HL-60 (cell line): ENCODE measurements around the gene DNAJC6.

Source experiments
- DNase-seq, 2 experiments: peaks; one replicate each; pipeline ENCODE4 v3.0.0-alpha.2; 2010 to 2020; ENCODE audit warnings: low read depth in 1 of 2, low spot score in 1 of 2
- H3K27ac ChIP-seq: fragments of 250-450 bp; sonication (Bioruptor Pico); replicated peaks from 2 replicates; pipeline ENCODE4 v1.5.1; 2020; ENCODE audit warnings: mild to moderate bottlenecking, moderate library complexity
- H3K27me3 ChIP-seq: fragments of 250-450 bp; sonication (Bioruptor Pico); 2 replicates; pipeline ENCODE4 v1.5.1; 2021; ENCODE audit warnings: mild to moderate bottlenecking, moderate library complexity; ENCODE audit not compliant: insufficient read depth, poor library complexity, severe bottlenecking
- H3K4me3 ChIP-seq: replicated peaks from 2 replicates; pipeline ENCODE4 v1.5.1; 2011; ENCODE audit warnings: mild to moderate bottlenecking, control low read depth, low read length; ENCODE audit not compliant: insufficient read depth
- GABPA ChIP-seq: IDR thresholded peaks from 2 replicates; pipeline ENCODE4 v1.6.1; 2012; ENCODE audit warnings: low read depth
- POLR2AphosphoS5 ChIP-seq: IDR thresholded peaks from 2 replicates; pipeline ENCODE4 v1.6.1; 2012; ENCODE audit warnings: low read depth
- SPI1 ChIP-seq: IDR thresholded peaks from 2 replicates; pipeline ENCODE4 v1.6.1; 2012; ENCODE audit warnings: low read depth, mild to moderate bottlenecking, borderline replicate concordance
- TF ChIP-seq, protein P1 (sequence below): IDR thresholded peaks from 2 replicates; pipeline ENCODE4 v1.6.1; 2012; ENCODE audit warnings: low read depth; ENCODE audit not compliant: insufficient replicate concordance
- TF ChIP-seq, protein P2 (sequence below): IDR thresholded peaks from one replicate; pipeline ENCODE4 v1.5.1; 2011; ENCODE audit warnings: low read length, control low read depth, inconsistent platforms; ENCODE audit not compliant: insufficient read depth

The DNAJC6 gene

DNA sequence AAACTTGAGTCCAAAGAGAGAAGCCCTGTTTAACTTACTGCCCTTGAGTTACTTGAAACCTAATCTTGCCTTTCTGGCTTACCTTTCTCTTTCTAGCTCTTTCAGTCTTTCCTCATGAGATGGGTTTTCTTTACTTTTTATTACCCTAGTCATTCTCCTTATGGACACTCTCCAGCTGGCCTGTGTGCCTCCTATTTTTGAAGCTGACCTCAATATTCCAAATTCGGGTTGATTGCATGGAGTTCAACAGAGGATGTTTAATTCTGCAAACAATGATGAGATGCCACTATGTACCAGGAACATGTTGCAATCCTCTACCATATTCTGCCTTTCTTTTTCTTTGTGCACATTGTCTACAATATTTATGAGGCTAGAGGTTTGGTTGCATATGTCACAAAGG is 20.7 kb downstream of the DNAJC6 start:
- TF ChIP-seq, protein P1, sequence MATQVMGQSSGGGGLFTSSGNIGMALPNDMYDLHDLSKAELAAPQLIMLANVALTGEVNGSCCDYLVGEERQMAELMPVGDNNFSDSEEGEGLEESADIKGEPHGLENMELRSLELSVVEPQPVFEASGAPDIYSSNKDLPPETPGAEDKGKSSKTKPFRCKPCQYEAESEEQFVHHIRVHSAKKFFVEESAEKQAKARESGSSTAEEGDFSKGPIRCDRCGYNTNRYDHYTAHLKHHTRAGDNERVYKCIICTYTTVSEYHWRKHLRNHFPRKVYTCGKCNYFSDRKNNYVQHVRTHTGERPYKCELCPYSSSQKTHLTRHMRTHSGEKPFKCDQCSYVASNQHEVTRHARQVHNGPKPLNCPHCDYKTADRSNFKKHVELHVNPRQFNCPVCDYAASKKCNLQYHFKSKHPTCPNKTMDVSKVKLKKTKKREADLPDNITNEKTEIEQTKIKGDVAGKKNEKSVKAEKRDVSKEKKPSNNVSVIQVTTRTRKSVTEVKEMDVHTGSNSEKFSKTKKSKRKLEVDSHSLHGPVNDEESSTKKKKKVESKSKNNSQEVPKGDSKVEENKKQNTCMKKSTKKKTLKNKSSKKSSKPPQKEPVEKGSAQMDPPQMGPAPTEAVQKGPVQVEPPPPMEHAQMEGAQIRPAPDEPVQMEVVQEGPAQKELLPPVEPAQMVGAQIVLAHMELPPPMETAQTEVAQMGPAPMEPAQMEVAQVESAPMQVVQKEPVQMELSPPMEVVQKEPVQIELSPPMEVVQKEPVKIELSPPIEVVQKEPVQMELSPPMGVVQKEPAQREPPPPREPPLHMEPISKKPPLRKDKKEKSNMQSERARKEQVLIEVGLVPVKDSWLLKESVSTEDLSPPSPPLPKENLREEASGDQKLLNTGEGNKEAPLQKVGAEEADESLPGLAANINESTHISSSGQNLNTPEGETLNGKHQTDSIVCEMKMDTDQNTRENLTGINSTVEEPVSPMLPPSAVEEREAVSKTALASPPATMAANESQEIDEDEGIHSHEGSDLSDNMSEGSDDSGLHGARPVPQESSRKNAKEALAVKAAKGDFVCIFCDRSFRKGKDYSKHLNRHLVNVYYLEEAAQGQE, result no peak
- no peak for TF ChIP-seq POLR2AphosphoS5
- TF ChIP-seq, protein P2, sequence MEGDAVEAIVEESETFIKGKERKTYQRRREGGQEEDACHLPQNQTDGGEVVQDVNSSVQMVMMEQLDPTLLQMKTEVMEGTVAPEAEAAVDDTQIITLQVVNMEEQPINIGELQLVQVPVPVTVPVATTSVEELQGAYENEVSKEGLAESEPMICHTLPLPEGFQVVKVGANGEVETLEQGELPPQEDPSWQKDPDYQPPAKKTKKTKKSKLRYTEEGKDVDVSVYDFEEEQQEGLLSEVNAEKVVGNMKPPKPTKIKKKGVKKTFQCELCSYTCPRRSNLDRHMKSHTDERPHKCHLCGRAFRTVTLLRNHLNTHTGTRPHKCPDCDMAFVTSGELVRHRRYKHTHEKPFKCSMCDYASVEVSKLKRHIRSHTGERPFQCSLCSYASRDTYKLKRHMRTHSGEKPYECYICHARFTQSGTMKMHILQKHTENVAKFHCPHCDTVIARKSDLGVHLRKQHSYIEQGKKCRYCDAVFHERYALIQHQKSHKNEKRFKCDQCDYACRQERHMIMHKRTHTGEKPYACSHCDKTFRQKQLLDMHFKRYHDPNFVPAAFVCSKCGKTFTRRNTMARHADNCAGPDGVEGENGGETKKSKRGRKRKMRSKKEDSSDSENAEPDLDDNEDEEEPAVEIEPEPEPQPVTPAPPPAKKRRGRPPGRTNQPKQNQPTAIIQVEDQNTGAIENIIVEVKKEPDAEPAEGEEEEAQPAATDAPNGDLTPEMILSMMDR, result no peak
- TF ChIP-seq GABPA, result no peak
- TF ChIP-seq SPI1, result no peak
- Histone ChIP-seq H3K27me3 (peaks cover 4% of the 10 kb centered on the region), H3K27ac (no peak overlapping the region), H3K4me3 (no peak overlapping the region)
- DNase-seq, result no peak

DNA sequence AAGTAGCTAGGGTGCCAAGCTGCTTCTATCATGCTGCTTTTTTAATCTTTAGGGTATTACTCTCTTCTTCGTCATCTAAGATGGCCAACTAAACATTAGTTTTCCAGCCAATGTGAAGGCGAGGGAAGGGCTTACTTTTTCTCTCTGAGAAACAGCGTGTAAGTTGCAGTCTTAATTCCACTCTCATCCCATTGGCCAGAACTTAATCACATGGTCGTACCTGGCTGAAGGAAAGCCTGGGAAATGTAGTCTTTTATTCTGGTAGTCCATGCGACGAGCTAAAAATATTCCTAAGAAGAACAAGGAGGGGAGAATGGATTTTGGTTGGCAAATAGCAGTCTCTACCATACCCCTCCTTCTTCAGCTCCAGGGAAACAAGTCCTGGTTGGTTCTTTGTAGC is 21.5 kb downstream of the DNAJC6 start:
- DNase-seq, result no peak
- no peak overlapping the region for H3K27ac ChIP-seq
- TF ChIP-seq POLR2AphosphoS5 (no peak), SPI1 (no peak), GABPA (no peak)
- TF ChIP-seq, protein P2, result no peak
- TF ChIP-seq, protein P1, result no peak
- H3K4me3 ChIP-seq, result no peak overlapping the region
- H3K27me3 ChIP-seq, result peaks cover 4% of the 10 kb centered on the region

DNA sequence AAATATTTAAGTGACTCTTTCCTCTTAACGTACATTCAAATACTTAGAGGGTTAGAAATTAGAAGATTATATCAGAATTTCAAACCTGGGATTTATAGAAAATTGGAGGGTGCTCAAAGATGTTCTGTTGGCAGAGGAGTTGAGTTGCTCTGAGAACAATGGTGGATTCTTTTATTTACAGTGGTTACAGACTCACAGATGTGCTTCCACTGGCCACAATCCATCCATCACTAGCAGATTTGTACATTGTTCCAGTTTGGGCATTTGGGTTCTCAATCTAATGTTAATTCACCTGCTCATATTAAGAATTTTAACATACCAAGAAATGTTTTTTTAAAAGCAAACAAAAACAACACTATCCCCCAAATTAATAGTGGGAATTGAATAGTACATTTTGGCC is 23.5 kb downstream of the DNAJC6 start:
- TF ChIP-seq, protein P2, result no peak
- TF ChIP-seq POLR2AphosphoS5 (no peak), GABPA (no peak), SPI1 (no peak)
- TF ChIP-seq, protein P1, result no peak
- no peak overlapping the region for H3K27ac ChIP-seq
- DNase-seq, result no peak
- no peak overlapping the region for H3K4me3 ChIP-seq
- peaks cover 6% of the 10 kb centered on the region for H3K27me3 ChIP-seq
